Endothelial cell of umbilical vein (primary cell): ENCODE measurements around the gene VPS52. TPM values are rescaled to one million over a fixed set of nuclear protein-coding genes. Genes with fewer than 3 reads are reported as not detected.

Experiments
- BruUV-seq: library from RNA; stranded (reverse); fragments of 400-500 nt; replicated peaks from 2 replicates; lab custom pipeline; 2021; lab: Mats Ljungman, UMichigan
- CTCF ChIA-PET: fragments of 300-600, 350-600 bp; sonication (Branson Sonifier 250); formaldehyde crosslinking; loops from one replicate; lab custom pipeline; 2021; ENCODE audit warnings: antibody characterized with exemption, inconsistent platforms; lab: Charles Lee
- POLR2A ChIA-PET: fragments of 300-600, 350-600 bp; sonication (Branson Sonifier 250); formaldehyde crosslinking; loops from one replicate; lab custom pipeline; 2021; ENCODE audit warnings: antibody characterized with exemption, inconsistent platforms; lab: Charles Lee
- DNase-seq: peaks from one replicate; pipeline ENCODE4 v3.0.0-alpha.2; 2011; ENCODE audit warnings: low read depth, low spot score
- FAIRE-seq: peaks from 2 replicates; lab custom pipeline; 2011; peaks lifted over from hg19 to GRCh38; lab: Jason Lieb, UNC
- H2AFZ ChIP-seq: 2 replicates; pipeline ENCODE4 v1.6.0; 2012; ENCODE audit warnings: low read depth, low read length, control low read depth, inconsistent platforms
- H3K27ac ChIP-seq: 2 replicates; pipeline ENCODE4 v1.5.1; 2011; ENCODE audit warnings: low read depth, mild to moderate bottlenecking, control low read depth, low read length, moderate library complexity; ENCODE audit not compliant: insufficient read depth
- H3K27me3 ChIP-seq, 2 experiments: 2 replicates each; pipeline versions ENCODE4 v1.6.0 to v1.6.1; 2011; ENCODE audit warnings: low read length in 2 of 2, mixed read lengths in 1 of 2; ENCODE audit not compliant: control insufficient read depth in 2 of 2, insufficient read depth in 2 of 2
- H3K36me3 ChIP-seq, 2 experiments: 2 replicates in 1 of 2; 3 replicates in 1 of 2; pipeline ENCODE4 v1.5.1; 2011; ENCODE audit warnings: low read length in 2 of 2, mild to moderate bottlenecking in 1 of 2, moderate library complexity in 1 of 2; ENCODE audit not compliant: control insufficient read depth in 2 of 2, insufficient read depth in 2 of 2; ENCODE audit errors: extremely low read depth in 1 of 2
- H3K4me1 ChIP-seq: 3 replicates; pipeline ENCODE4 v1.5.1; 2011; ENCODE audit warnings: mild to moderate bottlenecking, low read length; ENCODE audit not compliant: control insufficient read depth, insufficient read depth; ENCODE audit errors: extremely low read depth
- H3K4me2 ChIP-seq: 2 replicates; pipeline ENCODE4 v1.6.1; 2011; ENCODE audit warnings: low read length, control low read depth, mixed read lengths; ENCODE audit not compliant: insufficient read depth
- H3K4me3 ChIP-seq, 3 experiments: fragments of 200-600 bp in 1 of 3; sonication (generic), shearing (Covaris generic) in 1 of 3; replicated peaks in 1 of 3; 2 replicates each; pipeline ENCODE4 v1.5.1; 2011 to 2016; ENCODE audit warnings: control low read depth in 3 of 3, low read length in 3 of 3, mild to moderate bottlenecking in 2 of 3, inconsistent platforms in 1 of 3, low read depth in 1 of 3, moderate library complexity in 1 of 3; ENCODE audit not compliant: insufficient read depth in 1 of 3
- H3K79me2 ChIP-seq: 2 replicates; pipeline ENCODE4 v1.6.0; 2012; ENCODE audit warnings: low read length, inconsistent platforms; ENCODE audit not compliant: control insufficient read depth, insufficient read depth
- H3K9ac ChIP-seq: replicated peaks from 2 replicates; pipeline ENCODE3; 2011; ENCODE audit warnings: low read length, control low read depth; ENCODE audit not compliant: insufficient read depth; ENCODE audit errors: extremely low read depth
- H3K9me1 ChIP-seq: replicated peaks from 3 replicates; pipeline ENCODE4 v1.6.0; 2011; ENCODE audit warnings: mild to moderate bottlenecking, low read length; ENCODE audit not compliant: control insufficient read depth, insufficient read depth; ENCODE audit errors: extremely low read depth
- H3K9me3 ChIP-seq: replicated peaks from 2 replicates; pipeline ENCODE4 v1.5.1; 2012; ENCODE audit warnings: low read length, inconsistent platforms; ENCODE audit not compliant: control insufficient read depth, insufficient read depth
- H4K20me1 ChIP-seq: replicated peaks from 2 replicates; pipeline ENCODE3; 2011; ENCODE audit warnings: mild to moderate bottlenecking, low read length; ENCODE audit not compliant: control insufficient read depth, insufficient read depth; ENCODE audit errors: extremely low read depth
- EZH2 ChIP-seq: IDR thresholded peaks from 2 replicates; pipeline ENCODE4 v1.6.1; 2012; ENCODE audit warnings: borderline replicate concordance, low read depth, mild to moderate bottlenecking, moderate library complexity, low read length, inconsistent platforms; ENCODE audit not compliant: severe bottlenecking
- FOS ChIP-seq: IDR thresholded peaks from 2 replicates; pipeline ENCODE4 v1.6.1; 2011; ENCODE audit warnings: mild to moderate bottlenecking, low read length, moderate library complexity, borderline replicate concordance; ENCODE audit not compliant: insufficient read depth
- MYC ChIP-seq: IDR thresholded peaks from one replicate; pipeline ENCODE4 v1.6.1; 2011; ENCODE audit warnings: mild to moderate bottlenecking, low read depth, low read length
- POLR2A ChIP-seq: IDR thresholded peaks from 2 replicates; pipeline ENCODE4 v1.6.1; 2012; ENCODE audit warnings: low read depth, mild to moderate bottlenecking, control low read depth, low read length
- dilution Hi-C: fragments of 300-500 bp; cut with MboI; formaldehyde crosslinking; loops from one replicate; pipeline ENCODE4 v1.15.0; 2019; ENCODE audit warnings: low sequenced_read_pairs; ENCODE audit not compliant: extremely low pct_ligation_motif_present
- intact Hi-C: fragments of 100-400 bp; cut with micrococcal nuclease; formaldehyde crosslinking; loops from one replicate; pipeline ENCODE4 v1.10.0; 2022
- polyA plus RNA-seq, 4 experiments: library from polyadenylated mRNA; depleted of rRNA in 3 of 4; stranded (reverse) in 3 of 4; unstranded in 1 of 4; fragments of >200 nt; gene quantifications; 2 replicates each; pipeline versions ENCODE4 v1.2.1 to v1.2.3, GENCODE V29; 2011 to 2012; ENCODE audit warnings: missing spikeins in 1 of 4
- total RNA-seq: library from RNA; stranded (reverse); gene quantifications from 2 replicates; pipeline ENCODE4 v1.2.3, GENCODE V29; 2021

The VPS52 gene
- total and polyA plus RNA-seq, 2 donors (not counting 3 experiments of a cell fraction or from before 2014, with no cell fraction given), result 49.2 to 112 TPM

- H3K79me2 ChIP-seq, result peaks cover 26% of the 10 kb centered on the region
- peaks cover 33% of the 10 kb centered on the region for H3K4me1 ChIP-seq
- H3K4me2 ChIP-seq, result peak overlapping the region; percentile 64
- FAIRE-seq (peak; percentile 86), DNase-seq (no peak)
- POLR2A ChIA-PET, result no interaction called here
- H3K27me3 ChIP-seq, result no peaks in the 10 kb centered on the region
- BruUV-seq, result no TSS peak
- H2AFZ ChIP-seq, result no peak overlapping the region
- H3K9me1 ChIP-seq, result no peaks in the 10 kb centered on the region
- CTCF ChIA-PET, result interaction anchor here (1.3 to 1.7 kb wide), 2 partner anchors 41 to 44 kb away, joined by 4 to 13 read pairs; no protein-coding TSS in a partner anchor
- no peaks in the 10 kb centered on the region for H4K20me1 ChIP-seq
- intact Hi-C loops, result no loop called here
- H3K4me3 ChIP-seq, result peak overlapping the region in 1 of 3 experiments; percentile 58
- H3K36me3 ChIP-seq, result peaks cover 15% of the 10 kb centered on the region in 2 experiments
- TF ChIP-seq FOS (peak; percentile 30), EZH2 (no peak)
- no peak overlapping the region for H3K9ac ChIP-seq
- dilution Hi-C loops, result no loop called here
- H3K27ac ChIP-seq, result no peak overlapping the region
- no peaks in the 10 kb centered on the region for H3K9me3 ChIP-seq
These were observed 66.3 kb downstream of the VPS52 start for GRCh38 chr6:33205191-33206026.

- FAIRE-seq, result peak; percentile 95
These were observed 67.1 kb downstream of the VPS52 start, which contains the start of gene HSD17B8 for GRCh38 chr6:33204415-33205190. TSS of gene HSD17B8 (plus strand) at chr6:33204655. CDS start at chr6:33204669, 14 bp downstream.

More at GRCh38 chr6:33204415-33205190, 67.1 kb downstream of the VPS52 start, which contains the start of gene HSD17B8:
- Histone ChIP-seq H3K27me3 (no peaks in the 10 kb centered on the region), H3K9me1 (no peaks in the 10 kb centered on the region), H3K4me2 (peak within 1 kb of the TSS; percentile 64), H3K27ac (peak within 1 kb of the TSS; percentile 44), H3K4me1 (peaks cover 35% of the 10 kb centered on the region), H3K79me2 (peaks cover 30% of the 10 kb centered on the region), H3K9ac (peak within 1 kb of the TSS; percentile 47), H3K9me3 (no peaks in the 10 kb centered on the region), H4K20me1 (no peaks in the 10 kb centered on the region), H3K36me3 (peaks cover 12 to 15% of the 10 kb centered on the region in 2 experiments), H3K4me3 (peak within 1 kb of the TSS; percentile 47 to 58 (median 55)), H2AFZ (peak within 1 kb of the TSS; percentile 39)
- no peak for TF ChIP-seq MYC
- peak; percentile 67 for TF ChIP-seq POLR2A
- no TSS peak for BruUV-seq
- DNase-seq, result peak; percentile 88
- dilution Hi-C loops, result no loop called here
- intact Hi-C loops, result loop anchor here (5.0 kb wide), 2 partner anchors 108 to 232 kb away; partner anchors contain the start of gene TAPBP
- CTCF ChIA-PET, result interaction anchor here (1.0 to 1.7 kb wide), 2 partner anchors 44 to 216 kb away, joined by 4 to 13 read pairs; no protein-coding TSS in a partner anchor
- POLR2A ChIA-PET, result interaction anchor here (0.6 to 0.9 kb wide), 2 partner anchors 43 to 233 kb away, joined by 3 read pairs; no protein-coding TSS in a partner anchor
